K562 (cell line): Measurements from ENCODE around the gene CYBRD1. TPM values are rescaled to one million over a fixed set of nuclear protein-coding genes. Genes with fewer than 3 reads are reported as not detected.

Experiments
- ATAC-seq: fragments of 200-7000 bp; cut with Tn5 transposase; 3 replicates; pipeline ENCODE4 v1.9.1; 2020; ENCODE audit warnings: moderate library complexity
- BruUV-seq: library from RNA; stranded (reverse); fragments of 400-500 nt; replicated peaks from 2 replicates; lab custom pipeline; 2021; lab: Mats Ljungman, UMichigan
- CTCF ChIA-PET: fragments of 300-600 bp; formaldehyde crosslinking; extraction: SDS; loops from one replicate; lab custom pipeline; 2021; ENCODE audit warnings: low intra/inter-chr PET ratio; lab: Yijun Ruan, JAX
- POLR2A ChIA-PET: fragments of 300-600, 350-650 bp; sonication (Branson Sonifier 250); formaldehyde crosslinking; extraction: SDS; loops from one replicate; lab custom pipeline; 2021; ENCODE audit warnings: antibody characterized with exemption, inconsistent platforms; lab: Yijun Ruan, JAX
- DNase-seq, 4 experiments: peaks; one replicate each; pipeline versions ENCODE4 v3.0.0 to v3.0.0-alpha.2; 2011 to 2018; ENCODE audit warnings: low spot score in 3 of 4, mixed read lengths in 3 of 4; ENCODE audit errors: extremely low read depth in 1 of 4
- FAIRE-seq: peaks from 2 replicates; lab custom pipeline; 2011; peaks lifted over from hg19 to GRCh38; lab: Jason Lieb, UNC
- H2AFZ ChIP-seq: 2 replicates; pipeline ENCODE4 v1.6.0; 2011; ENCODE audit warnings: low read depth, low read length, control low read depth, inconsistent platforms
- H3K27ac ChIP-seq: fragments of 200-600 bp; 3 replicates; pipeline ENCODE4 v1.8.0; 2011; ENCODE audit warnings: low read depth, mild to moderate bottlenecking, control low read depth, inconsistent platforms, low read length, moderate library complexity, mixed read lengths; ENCODE audit errors: extremely low read depth
- H3K27me3 ChIP-seq, 2 experiments: fragments of 300-600 bp in 1 of 2; 2 replicates in 1 of 2; 3 replicates in 1 of 2; pipeline versions ENCODE4 v1.6.0 to v1.8.0; 2011; ENCODE audit warnings: inconsistent platforms in 2 of 2, low read length in 2 of 2, mild to moderate bottlenecking in 1 of 2, mixed read lengths in 1 of 2, moderate library complexity in 1 of 2; ENCODE audit not compliant: control insufficient read depth in 2 of 2, insufficient read depth in 2 of 2
- H3K36me3 ChIP-seq: fragments of 300-600 bp; 3 replicates; pipeline ENCODE4 v1.8.0; 2011; ENCODE audit warnings: mild to moderate bottlenecking, low read length, inconsistent platforms; ENCODE audit not compliant: control insufficient read depth, insufficient read depth
- H3K4me1 ChIP-seq, 2 experiments: fragments of 200-600 bp in 1 of 2; replicated peaks in 1 of 2; 2 replicates in 1 of 2; 3 replicates in 1 of 2; pipeline versions ENCODE4 v1.5.1 to v1.8.0; 2011; ENCODE audit warnings: inconsistent platforms in 2 of 2, low read length in 2 of 2, mild to moderate bottlenecking in 1 of 2, mixed read lengths in 1 of 2, moderate library complexity in 1 of 2; ENCODE audit not compliant: control insufficient read depth in 2 of 2, insufficient read depth in 2 of 2
- H3K4me2 ChIP-seq: 2 replicates; pipeline ENCODE4 v1.6.1; 2011; ENCODE audit warnings: low read length, control low read depth, inconsistent platforms, mixed read lengths; ENCODE audit not compliant: insufficient read depth
- H3K4me3 ChIP-seq: fragments of 200-600 bp; sonication (generic), shearing (Covaris generic); 2 replicates; pipeline ENCODE4 v1.5.1; 2016; ENCODE audit warnings: control low read depth, inconsistent platforms
- H3K79me2 ChIP-seq: fragments of 200-600 bp; 3 replicates; pipeline ENCODE4 v1.8.0; 2011; ENCODE audit warnings: low read length, inconsistent platforms; ENCODE audit not compliant: control insufficient read depth, insufficient read depth
- H3K9ac ChIP-seq, 2 experiments: 2 replicates each; pipeline versions ENCODE4 v1.6.0 to v1.6.1; 2011; ENCODE audit warnings: low read depth in 2 of 2, low read length in 2 of 2, control low read depth in 1 of 2, inconsistent platforms in 1 of 2, mild to moderate bottlenecking in 1 of 2, mixed read lengths in 1 of 2; ENCODE audit not compliant: insufficient read depth in 1 of 2
- H3K9me1 ChIP-seq: one replicate; pipeline ENCODE4 v1.6.0; 2011; ENCODE audit warnings: inconsistent platforms, mild to moderate bottlenecking, low read length, moderate library complexity; ENCODE audit not compliant: control insufficient read depth, insufficient read depth
- H3K9me3 ChIP-seq: replicated peaks from 2 replicates; pipeline ENCODE4 v1.5.1; 2011; ENCODE audit warnings: low read depth, low read length, inconsistent platforms; ENCODE audit not compliant: control insufficient read depth, insufficient read depth
- H4K20me1 ChIP-seq: replicated peaks from 2 replicates; pipeline ENCODE4 v1.6.1; 2011; ENCODE audit warnings: low read length, inconsistent platforms, mixed read lengths; ENCODE audit not compliant: control insufficient read depth, insufficient read depth
- CREBBP ChIP-seq: IDR thresholded peaks from one replicate; pipeline ENCODE4 v1.6.1; 2012; ENCODE audit warnings: low read depth, mild to moderate bottlenecking, control low read depth, inconsistent platforms, low read length
- EP400 ChIP-seq: fragments of 450-650 bp; IDR thresholded peaks from 2 replicates; pipeline ENCODE4 v1.6.1; 2017; ENCODE audit warnings: antibody characterized with exemption, mild to moderate bottlenecking, moderate library complexity
- ERF ChIP-seq: fragments of 450-650 bp; formaldehyde crosslinking; IDR thresholded peaks from 2 replicates; pipeline ENCODE4 v1.4.0; 2020; ENCODE audit warnings: mild to moderate bottlenecking, mixed read lengths
- LARP7 ChIP-seq: fragments of 450-650 bp; IDR thresholded peaks from 2 replicates; pipeline ENCODE4 v1.6.1; 2016
- MEF2D ChIP-seq: conservative IDR thresholded peaks from 2 replicates; pipeline ENCODE4 v1.6.1; 2016; ENCODE audit warnings: low read depth, missing genetic modification characterization, missing compliant biosample characterization
- MTF1 ChIP-seq: fragments of 250-450 bp; sonication (Bioruptor Pico); IDR thresholded peaks from 2 replicates; pipeline ENCODE4 v1.9.0; 2021; ENCODE audit warnings: moderate library complexity, mild to moderate bottlenecking, inconsistent platforms, borderline replicate concordance
- PHF8 ChIP-seq: fragments of 200-600 bp; sonication (generic); IDR thresholded peaks from 2 replicates; pipeline ENCODE4 v1.6.1; 2012; ENCODE audit warnings: mixed run types, mild to moderate bottlenecking, inconsistent platforms, low read length, moderate library complexity, borderline replicate concordance
- SMARCA4 ChIP-seq: fragments of 450-650 bp; IDR thresholded peaks from 2 replicates; pipeline ENCODE4 v1.6.1; 2016
- TFAM ChIP-seq: fragments of 250-450 bp; sonication (Bioruptor Pico); conservative IDR thresholded peaks from 2 replicates; pipeline ENCODE4 v1.5.0; 2021; ENCODE audit warnings: mild to moderate bottlenecking, moderate library complexity
- ZC3H11A ChIP-seq: IDR thresholded peaks from 2 replicates; pipeline ENCODE4 v1.6.1; 2012; ENCODE audit warnings: low read depth, low read length, improper control_type of control experiment
- ZKSCAN8 ChIP-seq: fragments of 200-800 bp; sonication (Bioruptor generic); IDR thresholded peaks from 2 replicates; pipeline ENCODE4 v1.6.1; 2016; ENCODE audit warnings: missing genetic modification characterization, missing compliant biosample characterization
- ZNF224 ChIP-seq: sonication (generic); formaldehyde crosslinking; IDR thresholded peaks from 2 replicates; pipeline ENCODE4 v1.8.0; 2022; ENCODE audit warnings: mild to moderate bottlenecking, missing genetic modification reagents
- ZNF507 ChIP-seq: conservative IDR thresholded peaks from 2 replicates; pipeline ENCODE4 v1.6.1; 2017; ENCODE audit warnings: missing genetic modification characterization, missing compliant biosample characterization
- ZNF551 ChIP-seq: fragments of 250-450 bp; sonication (Bioruptor Pico); IDR thresholded peaks from 2 replicates; pipeline ENCODE4 v1.5.0; 2021; ENCODE audit warnings: mild to moderate bottlenecking, moderate library complexity
- ZNF57 ChIP-seq: fragments of 450-650 bp; formaldehyde crosslinking; IDR thresholded peaks from 2 replicates; pipeline ENCODE4 v1.4.0; 2020; ENCODE audit warnings: mild to moderate bottlenecking, moderate library complexity
- ZNF668 ChIP-seq: fragments of 250-450 bp; sonication (Bioruptor Pico); IDR thresholded peaks from 2 replicates; pipeline ENCODE4 v1.8.0; 2022; ENCODE audit warnings: mild to moderate bottlenecking, inconsistent platforms
- WGBS: fragments of 100-300 bp; shearing (Covaris generic); methylation state at CpG from one replicate; pipeline ENCODE4 v1.1.6; 2016; ENCODE audit warnings: low coverage, mixed read lengths; ENCODE audit not compliant: insufficient coverage; ENCODE audit errors: missing lambda C conversion rate; 5-methylcytosine and 5-hydroxymethylcytosine counted together
- in situ Hi-C: fragments of 300-500 bp; cut with MboI; formaldehyde crosslinking; loops from 4 replicates; pipeline ENCODE4 v1.15.0; 2018; ENCODE audit warnings: inconsistent platforms, mixed read lengths
- intact Hi-C: fragments of 100-400 bp; cut with micrococcal nuclease; formaldehyde crosslinking; loops from 2 replicates; pipeline ENCODE4 v1.14.2; 2022
- polyA plus RNA-seq, 8 experiments: library from polyadenylated mRNA; depleted of rRNA in 4 of 8; stranded (reverse) in 5 of 8; unstranded in 3 of 8; fragments of >200 nt; fragmentation: Nextera tagmentation in 2 of 8; fragmentation: Illumina TruSeq in 1 of 8; extraction: Ambion mirVana in 2 of 8; extraction: Trizol in 1 of 8; gene quantifications; 2 replicates each; pipeline versions ENCODE4 v1.2.1 to v1.2.3, GENCODE V29; 2011 to 2014; ENCODE audit warnings: inconsistent platforms in 1 of 8, missing spikeins in 1 of 8
- total RNA-seq, 7 experiments: library from RNA; depleted of rRNA in 6 of 7; stranded (reverse); fragments of >200 nt in 6 of 7; fragmentation: Illumina TruSeq in 2 of 7; extraction: Trizol in 2 of 7; gene quantifications; 2 replicates each; pipeline versions ENCODE4 v1.2.1 to v1.2.3, GENCODE V29; 2011 to 2021; ENCODE audit warnings: low replicate concordance in 1 of 7
- TF ChIP-seq, protein P1 (sequence below), 2 experiments: fragments of 250-450 bp in 1 of 2; fragments of 450-650 bp in 1 of 2; sonication (Bioruptor Pico) in 1 of 2; IDR thresholded peaks; 2 replicates each; pipeline versions ENCODE4 v1.6.1 to v1.8.0; 2016 to 2021; ENCODE audit warnings: mild to moderate bottlenecking in 2 of 2, moderate library complexity in 2 of 2, missing compliant biosample characterization in 1 of 2, missing genetic modification characterization in 1 of 2
- TF ChIP-seq, protein P2 (sequence below): sonication (generic); formaldehyde crosslinking; IDR thresholded peaks from 2 replicates; pipeline ENCODE4 v1.8.0; 2022; ENCODE audit warnings: missing genetic modification reagents, mild to moderate bottlenecking, moderate library complexity, borderline replicate concordance
- TF ChIP-seq, protein P3 (sequence below): fragments of 200-800 bp; sonication (Bioruptor generic); IDR thresholded peaks from 2 replicates; pipeline ENCODE4 v1.6.1; 2016; ENCODE audit warnings: missing genetic modification characterization, missing compliant biosample characterization

The CYBRD1 gene
- total and polyA plus RNA-seq, 9 of the 15 experiments (the other 6 are each of a cell fraction or from before 2014, with no cell fraction given), result 9.6 to 22.4 (median 15.6) TPM

DNA sequence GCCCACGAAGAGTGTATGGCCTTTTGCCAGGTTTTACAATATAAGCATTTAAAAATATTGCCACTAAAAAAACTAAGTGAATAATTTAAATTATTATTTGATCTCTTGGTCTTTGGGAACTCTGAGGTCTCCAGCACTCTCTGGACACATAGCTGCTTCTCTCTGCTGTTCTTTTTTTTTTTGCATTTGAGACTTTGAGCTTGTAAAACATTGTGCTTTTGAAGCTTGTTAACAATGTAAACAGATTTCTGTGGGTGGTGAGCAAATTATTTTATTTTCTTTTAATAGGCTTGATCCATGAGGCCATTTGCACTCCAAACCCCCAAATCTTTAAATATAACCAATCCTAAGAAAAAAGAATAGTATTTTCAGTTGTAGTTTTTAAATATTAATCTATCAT, 46.3 kb upstream of the CYBRD1 start:
- Histone ChIP-seq H3K36me3 (peaks cover 88% of the 10 kb centered on the region), H4K20me1 (no peaks in the 10 kb centered on the region), H2AFZ (no peak overlapping the region), H3K9ac (no peak overlapping the region), H3K4me2 (no peak overlapping the region), H3K27me3 (no peaks in the 10 kb centered on the region), H3K79me2 (no peaks in the 10 kb centered on the region), H3K4me1 (no peaks in the 10 kb centered on the region), H3K9me3 (no peaks in the 10 kb centered on the region), H3K27ac (no peak overlapping the region), H3K9me1 (no peaks in the 10 kb centered on the region), H3K4me3 (no peak overlapping the region)
- no TSS peak for BruUV-seq
- in situ Hi-C loops (no loop called here), intact Hi-C loops (no loop called here)
- ChIA-PET CTCF (no interaction called here), POLR2A (interaction anchor here (0.9 to 1.6 kb wide), 4 partner anchors 10 to 215 kb away, joined by 3 to 6 read pairs (median 3); partner anchors contain the start of genes DCAF17 and METTL8)
- WGBS, result 76% methylated on average over 1 of the region's 1 CpG
- DNase-seq, result no peak
- ATAC-seq, result no peak
- no peak for FAIRE-seq
- TF ChIP-seq ZNF668 (CRISPR knock-in tag) (no peak), PHF8 (no peak), ZNF551 (CRISPR knock-in tag) (no peak), MTF1 (no peak), ZNF57 (CRISPR knock-in tag) (no peak), EP400 (no peak), ZNF507 (tag) (no peak), MEF2D (tag) (no peak), LARP7 (no peak), ZNF224 (no peak), ZC3H11A (no peak), ZKSCAN8 (CRISPR knock-in tag) (no peak), ERF (CRISPR knock-in tag) (no peak), CREBBP (no peak), SMARCA4 (no peak), TFAM (CRISPR knock-in tag) (no peak)
- TF ChIP-seq, protein P1, sequence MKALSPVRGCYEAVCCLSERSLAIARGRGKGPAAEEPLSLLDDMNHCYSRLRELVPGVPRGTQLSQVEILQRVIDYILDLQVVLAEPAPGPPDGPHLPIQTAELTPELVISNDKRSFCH (CRISPR knock-in tag; IDR thresholded peaks at IDR 0.05), result no peak
- TF ChIP-seq, protein P1 (tag; IDR thresholded peaks at IDR 0.05), result no peak
- TF ChIP-seq, protein P2, sequence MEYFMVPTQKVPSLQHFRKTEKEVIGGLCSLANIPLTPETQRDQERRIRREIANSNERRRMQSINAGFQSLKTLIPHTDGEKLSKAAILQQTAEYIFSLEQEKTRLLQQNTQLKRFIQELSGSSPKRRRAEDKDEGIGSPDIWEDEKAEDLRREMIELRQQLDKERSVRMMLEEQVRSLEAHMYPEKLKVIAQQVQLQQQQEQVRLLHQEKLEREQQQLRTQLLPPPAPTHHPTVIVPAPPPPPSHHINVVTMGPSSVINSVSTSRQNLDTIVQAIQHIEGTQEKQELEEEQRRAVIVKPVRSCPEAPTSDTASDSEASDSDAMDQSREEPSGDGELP (CRISPR knock-in tag), result no peak
- TF ChIP-seq, protein P3, sequence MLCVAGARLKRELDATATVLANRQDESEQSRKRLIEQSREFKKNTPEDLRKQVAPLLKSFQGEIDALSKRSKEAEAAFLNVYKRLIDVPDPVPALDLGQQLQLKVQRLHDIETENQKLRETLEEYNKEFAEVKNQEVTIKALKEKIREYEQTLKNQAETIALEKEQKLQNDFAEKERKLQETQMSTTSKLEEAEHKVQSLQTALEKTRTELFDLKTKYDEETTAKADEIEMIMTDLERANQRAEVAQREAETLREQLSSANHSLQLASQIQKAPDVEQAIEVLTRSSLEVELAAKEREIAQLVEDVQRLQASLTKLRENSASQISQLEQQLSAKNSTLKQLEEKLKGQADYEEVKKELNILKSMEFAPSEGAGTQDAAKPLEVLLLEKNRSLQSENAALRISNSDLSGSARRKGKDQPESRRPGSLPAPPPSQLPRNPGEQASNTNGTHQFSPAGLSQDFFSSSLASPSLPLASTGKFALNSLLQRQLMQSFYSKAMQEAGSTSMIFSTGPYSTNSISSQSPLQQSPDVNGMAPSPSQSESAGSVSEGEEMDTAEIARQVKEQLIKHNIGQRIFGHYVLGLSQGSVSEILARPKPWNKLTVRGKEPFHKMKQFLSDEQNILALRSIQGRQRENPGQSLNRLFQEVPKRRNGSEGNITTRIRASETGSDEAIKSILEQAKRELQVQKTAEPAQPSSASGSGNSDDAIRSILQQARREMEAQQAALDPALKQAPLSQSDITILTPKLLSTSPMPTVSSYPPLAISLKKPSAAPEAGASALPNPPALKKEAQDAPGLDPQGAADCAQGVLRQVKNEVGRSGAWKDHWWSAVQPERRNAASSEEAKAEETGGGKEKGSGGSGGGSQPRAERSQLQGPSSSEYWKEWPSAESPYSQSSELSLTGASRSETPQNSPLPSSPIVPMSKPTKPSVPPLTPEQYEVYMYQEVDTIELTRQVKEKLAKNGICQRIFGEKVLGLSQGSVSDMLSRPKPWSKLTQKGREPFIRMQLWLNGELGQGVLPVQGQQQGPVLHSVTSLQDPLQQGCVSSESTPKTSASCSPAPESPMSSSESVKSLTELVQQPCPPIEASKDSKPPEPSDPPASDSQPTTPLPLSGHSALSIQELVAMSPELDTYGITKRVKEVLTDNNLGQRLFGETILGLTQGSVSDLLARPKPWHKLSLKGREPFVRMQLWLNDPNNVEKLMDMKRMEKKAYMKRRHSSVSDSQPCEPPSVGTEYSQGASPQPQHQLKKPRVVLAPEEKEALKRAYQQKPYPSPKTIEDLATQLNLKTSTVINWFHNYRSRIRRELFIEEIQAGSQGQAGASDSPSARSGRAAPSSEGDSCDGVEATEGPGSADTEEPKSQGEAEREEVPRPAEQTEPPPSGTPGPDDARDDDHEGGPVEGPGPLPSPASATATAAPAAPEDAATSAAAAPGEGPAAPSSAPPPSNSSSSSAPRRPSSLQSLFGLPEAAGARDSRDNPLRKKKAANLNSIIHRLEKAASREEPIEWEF (CRISPR knock-in tag), result no peak
